ENCODE results near the gene CTTN.

CTTN gene
- 0 to 45.5 (median 14.3) reads per million in 9 experiments for total RNA-seq

- H3K27ac Mint-ChIP-seq, result peak within 1 kb of the TSS in 1 of 2 donors; percentile 61
- peaks cover 11% of the 10 kb centered on the region in 2 donors for H3K4me1 Mint-ChIP-seq (ENCODE audit: low read depth in 2 of 2)
- peaks cover 4% of the 10 kb centered on the region for H3K36me3 Mint-ChIP-seq (ENCODE audit: insufficient read depth)
- H3K27me3 Mint-ChIP-seq, result peaks cover 23 to 55% of the 10 kb centered on the region in 2 donors
- peak within 1 kb of the TSS; percentile 74 for H3K4me3 Mint-ChIP-seq
- DNase-seq (peak; percentile 17 to 22 (median 19)), ATAC-seq (replicated peaks) (peak; percentile 70)
- no peaks in the 10 kb centered on the region for H3K9me3 Mint-ChIP-seq
These were observed at the start of gene CTTN for GRCh38 chr11:70397983-70398833. TSS of gene CTTN (plus strand) at chr11:70398529. CDS start at chr11:70407298, 8,769 bp downstream.

GRCh38 chr11:70348608-70349007 is 49.7 kb upstream of the CTTN start:
- Mint-ChIP-seq H3K36me3 (ENCODE audit: insufficient read depth) (peaks cover 56% of the 10 kb centered on the region), H3K27me3 (no peaks in the 10 kb centered on the region), H3K4me1 (ENCODE audit: low read depth in 2 of 2) (peaks cover 10 to 21% of the 10 kb centered on the region in 2 donors), H3K27ac (no peak overlapping the region), H3K4me3 (no peak overlapping the region), H3K9me3 (no peaks in the 10 kb centered on the region)
- DNase-seq, result no peak
- no peak for ATAC-seq (replicated peaks)

- Mint-ChIP-seq H3K36me3 (ENCODE audit: insufficient read depth) (peaks cover 61% of the 10 kb centered on the region), H3K9me3 (no peaks in the 10 kb centered on the region), H3K4me1 (ENCODE audit: low read depth in 2 of 2) (peaks cover 14 to 30% of the 10 kb centered on the region in 2 donors), H3K27ac (peak overlapping the region; percentile 81 to 86), H3K4me3 (peak overlapping the region in 1 of 2 donors; percentile 55), H3K27me3 (no peaks in the 10 kb centered on the region)
- ATAC-seq (replicated peaks) (no peak), DNase-seq (no peak)
These were observed 46.7 kb upstream of the CTTN start for GRCh38 chr11:70351646-70352045.

- peaks cover 14 to 30% of the 10 kb centered on the region in 2 donors for H3K4me1 Mint-ChIP-seq (ENCODE audit: low read depth in 2 of 2)
- no peaks in the 10 kb centered on the region for H3K27me3 Mint-ChIP-seq
- H3K9me3 Mint-ChIP-seq, result no peaks in the 10 kb centered on the region
- ATAC-seq (replicated peaks), result no peak
- peaks cover 61% of the 10 kb centered on the region for H3K36me3 Mint-ChIP-seq (ENCODE audit: insufficient read depth)
- peak overlapping the region; percentile 12 to 55 for H3K4me3 Mint-ChIP-seq
- H3K27ac Mint-ChIP-seq, result peak overlapping the region; percentile 81 to 86
- DNase-seq, result no peak
These were observed 46.2 kb upstream of the CTTN start for GRCh38 chr11:70352100-70352499.

GRCh38 chr11:70352601-70353000 is 45.7 kb upstream of the CTTN start:
- H3K36me3 Mint-ChIP-seq (ENCODE audit: insufficient read depth), result peaks cover 60% of the 10 kb centered on the region

GRCh38 chr11:70353329-70353728 is 45.0 kb upstream of the CTTN start:
- ATAC-seq (replicated peaks), result no peak
- peak overlapping the region; percentile 79 to 86 for H3K27ac Mint-ChIP-seq

More at GRCh38 chr11:70352601-70353000, 45.7 kb upstream of the CTTN start:
- peaks cover 14 to 30% of the 10 kb centered on the region in 2 donors for H3K4me1 Mint-ChIP-seq (ENCODE audit: low read depth in 2 of 2)
- H3K9me3 Mint-ChIP-seq, result no peaks in the 10 kb centered on the region
- no peaks in the 10 kb centered on the region for H3K27me3 Mint-ChIP-seq
- H3K4me3 Mint-ChIP-seq, result peak overlapping the region; percentile 12 to 55
- ATAC-seq (replicated peaks) (peak; percentile 56), DNase-seq (peak in 1 of 3 experiments; percentile 6)
- H3K27ac Mint-ChIP-seq, result peak overlapping the region; percentile 81 to 86

GRCh38 chr11:70353900-70354568 is 44.3 kb upstream of the CTTN start:
- Mint-ChIP-seq H3K4me1 (ENCODE audit: low read depth in 2 of 2) (peaks cover 14 to 30% of the 10 kb centered on the region in 2 donors), H3K27ac (peak overlapping the region; percentile 79 to 86), H3K27me3 (no peaks in the 10 kb centered on the region), H3K36me3 (ENCODE audit: insufficient read depth) (peaks cover 61% of the 10 kb centered on the region), H3K4me3 (peak overlapping the region; percentile 53 to 55), H3K9me3 (no peaks in the 10 kb centered on the region)
- DNase-seq (peak in 2 of 3 experiments; percentile 7 to 23), ATAC-seq (replicated peaks) (peak; percentile 71)

More at GRCh38 chr11:70353329-70353728, 45.0 kb upstream of the CTTN start:
- Mint-ChIP-seq H3K36me3 (ENCODE audit: insufficient read depth) (peaks cover 60% of the 10 kb centered on the region), H3K4me1 (ENCODE audit: low read depth in 2 of 2) (peaks cover 14 to 30% of the 10 kb centered on the region in 2 donors), H3K9me3 (no peaks in the 10 kb centered on the region), H3K4me3 (peak overlapping the region in 1 of 2 donors; percentile 55), H3K27me3 (no peaks in the 10 kb centered on the region)
- no peak for DNase-seq

- H3K4me3 Mint-ChIP-seq, result peak overlapping the region in 1 of 2 donors; percentile 55
- no peaks in the 10 kb centered on the region for H3K27me3 Mint-ChIP-seq
- ATAC-seq (replicated peaks) (no peak), DNase-seq (no peak)
- peaks cover 14 to 30% of the 10 kb centered on the region in 2 donors for H3K4me1 Mint-ChIP-seq (ENCODE audit: low read depth in 2 of 2)
- H3K27ac Mint-ChIP-seq, result peak overlapping the region in 1 of 2 donors; percentile 86
- peaks cover 61% of the 10 kb centered on the region for H3K36me3 Mint-ChIP-seq (ENCODE audit: insufficient read depth)
- H3K9me3 Mint-ChIP-seq, result no peaks in the 10 kb centered on the region
These were observed 43.7 kb upstream of the CTTN start for GRCh38 chr11:70354629-70355028.

GRCh38 chr11:70358753-70359152 is 39.6 kb upstream of the CTTN start:
- H3K27ac Mint-ChIP-seq, result no peak overlapping the region
- no peak overlapping the region for H3K4me3 Mint-ChIP-seq
- H3K9me3 Mint-ChIP-seq, result no peaks in the 10 kb centered on the region
- DNase-seq, result no peak
- no peak for ATAC-seq (replicated peaks)
- no peaks in the 10 kb centered on the region for H3K27me3 Mint-ChIP-seq
- peaks cover 3 to 8% of the 10 kb centered on the region in 2 donors for H3K4me1 Mint-ChIP-seq (ENCODE audit: low read depth in 2 of 2)
- peaks cover 71% of the 10 kb centered on the region for H3K36me3 Mint-ChIP-seq (ENCODE audit: insufficient read depth)

- ATAC-seq (replicated peaks) (no peak), DNase-seq (no peak)
- peaks cover 65% of the 10 kb centered on the region for H3K36me3 Mint-ChIP-seq (ENCODE audit: insufficient read depth)
- no peaks in the 10 kb centered on the region for H3K27me3 Mint-ChIP-seq
- H3K4me1 Mint-ChIP-seq (ENCODE audit: low read depth in 2 of 2), result peaks cover 7% of the 10 kb centered on the region in 2 donors
- no peaks in the 10 kb centered on the region for H3K9me3 Mint-ChIP-seq
- no peak overlapping the region for H3K27ac Mint-ChIP-seq
- no peak overlapping the region for H3K4me3 Mint-ChIP-seq
These were observed 38.7 kb upstream of the CTTN start for GRCh38 chr11:70359451-70360205.

GRCh38 chr11:70360211-70360610 is 38.1 kb upstream of the CTTN start:
- DNase-seq, result no peak
- no peak for ATAC-seq (replicated peaks)
- Mint-ChIP-seq H3K27ac (no peak overlapping the region), H3K27me3 (no peaks in the 10 kb centered on the region), H3K4me1 (ENCODE audit: low read depth in 2 of 2) (peaks cover 12% of the 10 kb centered on the region in 2 donors), H3K36me3 (ENCODE audit: insufficient read depth) (peaks cover 62% of the 10 kb centered on the region), H3K9me3 (no peaks in the 10 kb centered on the region), H3K4me3 (no peak overlapping the region)

GRCh38 chr11:70364178-70364577 is 34.2 kb upstream of the CTTN start:
- peak overlapping the region in 1 of 2 donors; percentile 76 for H3K4me3 Mint-ChIP-seq
- H3K36me3 Mint-ChIP-seq (ENCODE audit: insufficient read depth), result peaks cover 31% of the 10 kb centered on the region
- peaks cover 22 to 27% of the 10 kb centered on the region in 2 donors for H3K4me1 Mint-ChIP-seq (ENCODE audit: low read depth in 2 of 2)
- H3K27ac Mint-ChIP-seq, result peak overlapping the region; percentile 84 to 85
- DNase-seq (no peak), ATAC-seq (replicated peaks) (no peak)
- no peaks in the 10 kb centered on the region for H3K27me3 Mint-ChIP-seq
- no peaks in the 10 kb centered on the region for H3K9me3 Mint-ChIP-seq

Measured in effector memory CD8-positive, alpha-beta T cell (primary cell).